ENCODE data around the gene SAP30L. TPM values are rescaled to one million over a fixed set of nuclear protein-coding genes. Genes with fewer than 3 reads are reported as not detected.
A peak's percentile ranks its signal among the peaks of the same experiment; 100 is the strongest.

Gene SAP30L
- total and polyA plus RNA-seq, 2 of the 13 experiments (the other 11 are each of a cell fraction or from before 2014, with no cell fraction given) = 27.9 to 37.2 TPM

DNA sequence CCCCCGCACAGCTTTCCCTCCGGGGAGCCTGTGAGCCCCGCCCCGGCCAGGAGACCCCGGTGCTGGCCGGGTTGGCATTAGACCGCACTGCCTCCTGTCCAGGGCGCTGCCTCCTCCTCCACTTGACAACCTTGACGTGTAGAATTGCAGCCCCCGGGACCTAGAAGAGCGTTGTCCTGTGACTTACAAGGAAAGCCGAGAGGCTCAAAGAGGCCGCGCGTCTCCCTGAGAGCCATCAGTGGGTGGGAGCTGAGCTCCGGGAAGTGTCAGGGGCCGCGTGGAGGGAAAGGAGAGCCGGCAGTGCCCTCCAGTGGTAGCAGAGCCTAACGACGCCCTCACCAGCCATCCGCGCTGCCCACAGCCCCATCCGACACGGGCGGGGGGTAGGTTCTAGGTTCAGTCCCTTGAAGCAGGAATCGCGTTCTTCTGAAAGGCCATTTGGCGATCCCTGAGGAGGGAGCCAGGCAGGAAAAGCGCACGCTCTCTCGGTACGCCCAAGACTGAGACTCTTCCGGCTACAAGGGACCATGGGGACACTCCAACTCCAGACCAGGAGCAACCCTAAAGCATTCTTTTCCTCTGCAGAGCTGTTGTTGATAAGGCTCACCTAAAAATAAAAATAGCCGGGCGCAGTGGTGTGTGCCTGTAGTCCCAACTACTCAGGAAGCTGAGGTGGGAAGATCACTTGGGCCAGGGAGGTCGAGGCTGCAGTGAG is 40.6 kb upstream of the SAP30L start (continued):
- TF ChIP-seq ZNF136 (CRISPR knock-in tag; IDR thresholded peaks at IDR 0.05; ENCODE audit: low read depth) (0 out of 2 replicates have a peak, but pooled peaks have one; percentile 47), SP140L (CRISPR knock-in tag; IDR thresholded peaks at IDR 0.05; ENCODE audit: borderline replicate concordance) (no peak), HOXA5 (CRISPR knock-in tag; IDR thresholded peaks at IDR 0.05) (no peak), PAF1 (CRISPR knock-in tag; IDR thresholded peaks at IDR 0.05) (no peak), NBN (conservative IDR thresholded peaks at IDR 0.05) (no peak), KLF6 (CRISPR knock-in tag; IDR thresholded peaks at IDR 0.05) (no peak), AGO2 (optimal IDR thresholded peaks at IDR 0.05; ENCODE audit: low read depth, low read length) (peak; percentile 29), MAX (IDR thresholded peaks at IDR 0.05) (peak; percentile 51; the same call in 1 of the 2 replicates), ZNF264 (CRISPR knock-in tag; IDR thresholded peaks at IDR 0.05) (0 out of 2 replicates have a peak, but pooled peaks have one; percentile 24), IRF1 (CRISPR knock-in tag; IDR thresholded peaks at IDR 0.05; ENCODE audit: low read depth) (no peak), ZNF574 (CRISPR knock-in tag; IDR thresholded peaks at IDR 0.05) (0 out of 2 replicates have a peak, but pooled peaks have one; percentile 60), ZFP41 (CRISPR knock-in tag; IDR thresholded peaks at IDR 0.05; ENCODE audit: borderline replicate concordance) (peak; percentile 27; the same call in 1 of the 2 replicates), ZNF660 (CRISPR knock-in tag; IDR thresholded peaks at IDR 0.05; ENCODE audit: borderline replicate concordance, low read depth) (no peak), ZNF468 (CRISPR knock-in tag; IDR thresholded peaks at IDR 0.05) (no peak), KDM5B (CRISPR knock-in tag; IDR thresholded peaks at IDR 0.05; ENCODE audit: borderline replicate concordance) (peak; percentile 64; the same call in 1 of the 2 replicates), ZNF441 (CRISPR knock-in tag; IDR thresholded peaks at IDR 0.05; ENCODE audit: borderline replicate concordance) (no peak; the same call in 1 of the 2 replicates), ZNF644 (CRISPR knock-in tag; IDR thresholded peaks at IDR 0.05; ENCODE audit: low read depth) (no peak), ATAD3A (CRISPR knock-in tag; IDR thresholded peaks at IDR 0.05) (no peak)
- TF ChIP-seq, protein P1, sequence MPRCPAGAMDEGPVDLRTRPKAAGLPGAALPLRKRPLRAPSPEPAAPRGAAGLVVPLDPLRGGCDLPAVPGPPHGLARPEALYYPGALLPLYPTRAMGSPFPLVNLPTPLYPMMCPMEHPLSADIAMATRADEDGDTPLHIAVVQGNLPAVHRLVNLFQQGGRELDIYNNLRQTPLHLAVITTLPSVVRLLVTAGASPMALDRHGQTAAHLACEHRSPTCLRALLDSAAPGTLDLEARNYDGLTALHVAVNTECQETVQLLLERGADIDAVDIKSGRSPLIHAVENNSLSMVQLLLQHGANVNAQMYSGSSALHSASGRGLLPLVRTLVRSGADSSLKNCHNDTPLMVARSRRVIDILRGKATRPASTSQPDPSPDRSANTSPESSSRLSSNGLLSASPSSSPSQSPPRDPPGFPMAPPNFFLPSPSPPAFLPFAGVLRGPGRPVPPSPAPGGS (CRISPR knock-in tag; IDR thresholded peaks at IDR 0.05) = peak; percentile 45; the same call in 1 of the 2 replicates
- TF ChIP-seq, protein P2, sequence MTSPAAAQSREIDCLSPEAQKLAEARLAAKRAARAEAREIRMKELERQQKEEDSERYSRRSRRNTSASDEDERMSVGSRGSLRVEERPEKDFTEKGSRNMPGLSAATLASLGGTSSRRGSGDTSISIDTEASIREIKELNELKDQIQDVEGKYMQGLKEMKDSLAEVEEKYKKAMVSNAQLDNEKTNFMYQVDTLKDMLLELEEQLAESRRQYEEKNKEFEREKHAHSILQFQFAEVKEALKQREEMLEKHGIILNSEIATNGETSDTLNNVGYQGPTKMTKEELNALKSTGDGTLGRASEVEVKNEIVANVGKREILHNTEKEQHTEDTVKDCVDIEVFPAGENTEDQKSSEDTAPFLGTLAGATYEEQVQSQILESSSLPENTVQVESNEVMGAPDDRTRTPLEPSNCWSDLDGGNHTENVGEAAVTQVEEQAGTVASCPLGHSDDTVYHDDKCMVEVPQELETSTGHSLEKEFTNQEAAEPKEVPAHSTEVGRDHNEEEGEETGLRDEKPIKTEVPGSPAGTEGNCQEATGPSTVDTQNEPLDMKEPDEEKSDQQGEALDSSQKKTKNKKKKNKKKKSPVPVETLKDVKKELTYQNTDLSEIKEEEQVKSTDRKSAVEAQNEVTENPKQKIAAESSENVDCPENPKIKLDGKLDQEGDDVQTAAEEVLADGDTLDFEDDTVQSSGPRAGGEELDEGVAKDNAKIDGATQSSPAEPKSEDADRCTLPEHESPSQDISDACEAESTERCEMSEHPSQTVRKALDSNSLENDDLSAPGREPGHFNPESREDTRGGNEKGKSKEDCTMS (CRISPR knock-in tag; conservative IDR thresholded peaks at IDR 0.05) = no peak
